Fibroblast of peridontal ligament (primary cell): Measurements from ENCODE around the gene PSMB7.

ENCODE experiments used
- DNase-seq: peaks from one replicate; pipeline ENCODE4 v3.0.0-alpha.2; 2010; ENCODE audit errors: extremely low read depth

The PSMB7 gene

GRCh38 chr9:124327491-124327890 lies 87.8 kb downstream of the PSMB7 start:
- DNase-seq, result no peak

GRCh38 chr9:124326378-124326777 lies 88.9 kb downstream of the PSMB7 start:
- no peak for DNase-seq

DNA sequence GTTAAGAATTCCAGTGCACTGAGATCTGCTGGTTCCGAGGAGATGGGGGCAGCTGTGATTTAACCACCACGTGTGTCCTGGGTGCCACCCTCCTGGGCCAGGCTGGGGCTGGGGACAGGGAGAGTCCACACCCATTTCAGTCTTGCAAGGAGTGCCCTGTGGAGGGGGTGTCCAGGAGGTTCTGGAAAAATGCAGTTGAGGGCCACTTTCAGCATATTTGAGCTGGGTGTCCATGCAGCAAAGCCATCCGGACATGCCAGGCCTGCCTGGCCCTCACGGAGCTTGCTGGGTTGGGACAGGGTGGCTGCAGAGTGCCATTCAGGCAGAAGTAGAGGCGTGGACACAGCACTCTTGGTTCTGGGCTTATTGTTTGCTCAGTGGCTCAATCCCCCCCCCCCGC lies 89.4 kb downstream of the PSMB7 start:
- DNase-seq, result no peak

DNA sequence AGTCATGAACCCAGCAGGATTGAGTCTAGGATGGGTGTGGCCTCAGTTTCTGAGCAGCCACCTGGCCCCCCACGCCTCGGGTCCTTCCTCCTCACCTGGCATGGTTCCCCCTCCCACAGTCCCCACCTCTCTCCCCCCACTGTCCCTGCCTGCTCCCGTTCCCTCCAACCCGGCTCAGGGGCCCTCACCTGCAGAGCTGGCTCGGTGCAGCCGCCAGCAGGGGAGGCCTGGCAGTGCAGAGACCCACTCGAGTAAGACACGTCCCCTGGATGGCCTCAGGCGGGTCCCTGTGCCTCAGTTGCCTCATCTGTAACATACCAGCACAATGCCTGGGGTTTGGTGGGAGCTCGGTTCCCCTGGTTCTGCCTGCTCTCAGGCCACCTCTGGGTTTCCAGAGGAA lies 91.3 kb downstream of the PSMB7 start:
- DNase-seq, result no peak

GRCh38 chr9:124322618-124323432 lies 92.4 kb downstream of the PSMB7 start:
- no peak for DNase-seq

- DNase-seq, result no peak
These were observed 93.3 kb downstream of the PSMB7 start for GRCh38 chr9:124321935-124322334.

- no peak for DNase-seq
These were observed 93.8 kb downstream of the PSMB7 start for GRCh38 chr9:124321416-124321815.

- DNase-seq, result peak; percentile 66
These were observed 94.9 kb downstream of the PSMB7 start for GRCh38 chr9:124320062-124320973.

GRCh38 chr9:124315882-124316281 lies 99.4 kb downstream of the PSMB7 start:
- no peak for DNase-seq

DNA sequence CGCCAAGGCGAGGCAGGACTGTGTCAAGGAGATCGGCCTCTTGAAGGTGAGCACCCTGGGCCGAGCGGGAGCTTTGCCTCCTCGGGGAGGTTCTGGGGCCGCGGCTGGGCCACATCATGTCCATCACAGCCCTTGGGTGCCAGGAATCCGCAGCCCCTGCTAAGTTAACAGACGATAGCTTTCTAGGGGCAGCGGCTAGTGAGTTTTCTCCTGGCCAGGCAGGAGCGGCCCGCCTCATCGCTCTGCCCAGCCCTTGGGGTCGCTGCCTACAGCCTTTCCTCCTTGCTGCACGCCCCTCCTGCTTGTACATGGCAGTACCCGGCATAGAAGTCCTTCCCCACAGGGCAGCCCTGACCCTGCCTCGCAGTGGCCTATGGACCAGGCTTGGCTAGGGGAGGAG lies 101.3 kb downstream of the PSMB7 start:
- DNase-seq, result no peak

DNA sequence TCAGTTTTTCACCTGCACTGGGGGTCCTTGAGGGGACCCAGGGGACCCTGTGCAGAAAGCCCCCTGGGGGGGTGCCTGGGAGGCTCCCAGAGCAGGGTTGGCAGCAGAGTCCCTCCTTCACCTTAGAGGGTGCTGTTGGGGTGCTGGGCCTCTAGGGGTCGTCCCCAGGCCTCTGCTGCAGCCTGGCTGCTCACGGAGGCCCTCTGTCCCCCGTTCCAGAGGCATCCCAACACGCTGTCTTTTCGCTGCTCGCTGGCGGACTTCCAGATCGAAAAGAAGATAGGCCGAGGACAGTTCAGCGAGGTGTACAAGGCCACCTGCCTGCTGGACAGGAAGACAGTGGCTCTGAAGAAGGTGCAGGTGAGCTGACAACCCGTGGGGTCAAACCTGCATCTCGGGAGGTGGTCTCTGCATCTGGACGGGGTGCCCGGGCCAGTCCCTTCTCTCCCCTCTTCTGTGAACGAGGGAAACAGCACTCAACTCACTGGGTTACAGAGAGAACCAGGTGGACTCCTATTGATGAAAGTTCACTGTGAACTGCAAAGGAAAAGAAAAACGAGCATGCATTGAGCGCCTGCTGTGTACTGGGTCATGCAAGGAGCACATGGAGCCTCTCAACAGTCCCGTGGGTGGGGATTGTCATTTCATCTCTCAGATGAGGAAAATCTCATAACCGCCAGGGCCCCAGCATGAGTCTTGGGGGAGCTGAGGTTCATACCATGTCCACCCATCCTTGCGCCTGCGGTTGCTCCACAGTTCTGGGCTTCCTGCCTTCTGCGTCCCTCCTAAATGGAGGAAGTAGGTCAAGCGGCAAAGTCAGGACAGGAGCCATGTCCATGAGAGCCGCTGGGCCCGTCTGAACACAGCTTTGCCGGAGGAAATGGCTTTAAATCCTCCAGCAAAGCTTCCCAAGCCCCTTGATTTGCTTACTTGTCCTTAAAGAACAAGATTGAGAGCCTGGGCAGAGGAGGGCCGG lies 102.7 kb downstream of the PSMB7 start:
- DNase-seq, result no peak

DNA sequence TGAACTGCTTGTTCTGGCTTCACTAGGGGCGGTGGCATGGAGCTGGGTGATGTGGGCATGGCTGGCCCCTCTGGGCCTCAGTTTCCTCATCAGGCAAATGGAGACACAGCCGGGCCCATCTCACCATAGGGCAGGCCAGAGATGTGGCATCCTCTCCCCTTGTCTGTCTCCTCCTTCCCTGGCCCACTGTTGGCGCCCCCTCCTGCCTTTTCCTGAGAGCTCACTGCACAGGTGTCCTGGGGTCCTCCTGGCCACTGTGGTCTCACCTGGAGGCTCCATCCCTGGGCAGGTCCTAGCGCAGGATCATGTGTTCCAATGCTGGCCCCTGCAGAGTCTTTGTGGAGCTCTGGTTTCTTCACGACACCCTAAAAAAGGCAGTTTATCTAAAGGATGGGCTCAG lies 104.0 kb downstream of the PSMB7 start:
- DNase-seq, result no peak

DNA sequence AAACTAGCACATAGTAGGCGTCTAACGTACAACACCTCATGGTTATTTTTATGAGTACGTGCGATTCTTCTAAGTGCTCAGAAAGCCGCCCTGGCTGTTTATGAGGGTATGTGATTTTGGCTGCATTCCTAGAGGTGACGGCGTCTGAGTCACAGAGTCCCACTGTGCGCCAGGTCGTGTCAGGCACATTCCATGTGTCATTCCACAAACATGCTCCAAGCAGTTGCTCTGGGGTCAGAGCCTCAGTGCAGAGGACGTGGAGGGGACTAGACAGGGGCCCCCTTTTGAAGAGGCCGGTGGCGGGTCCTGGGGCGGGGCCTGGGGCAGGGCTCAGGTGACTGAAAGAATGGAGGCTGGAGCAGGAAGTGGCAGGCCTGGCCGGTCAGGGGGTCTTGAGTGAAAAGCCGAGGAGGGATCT lies 105.6 kb downstream of the PSMB7 start:
- peak; percentile 92 for DNase-seq

DNA sequence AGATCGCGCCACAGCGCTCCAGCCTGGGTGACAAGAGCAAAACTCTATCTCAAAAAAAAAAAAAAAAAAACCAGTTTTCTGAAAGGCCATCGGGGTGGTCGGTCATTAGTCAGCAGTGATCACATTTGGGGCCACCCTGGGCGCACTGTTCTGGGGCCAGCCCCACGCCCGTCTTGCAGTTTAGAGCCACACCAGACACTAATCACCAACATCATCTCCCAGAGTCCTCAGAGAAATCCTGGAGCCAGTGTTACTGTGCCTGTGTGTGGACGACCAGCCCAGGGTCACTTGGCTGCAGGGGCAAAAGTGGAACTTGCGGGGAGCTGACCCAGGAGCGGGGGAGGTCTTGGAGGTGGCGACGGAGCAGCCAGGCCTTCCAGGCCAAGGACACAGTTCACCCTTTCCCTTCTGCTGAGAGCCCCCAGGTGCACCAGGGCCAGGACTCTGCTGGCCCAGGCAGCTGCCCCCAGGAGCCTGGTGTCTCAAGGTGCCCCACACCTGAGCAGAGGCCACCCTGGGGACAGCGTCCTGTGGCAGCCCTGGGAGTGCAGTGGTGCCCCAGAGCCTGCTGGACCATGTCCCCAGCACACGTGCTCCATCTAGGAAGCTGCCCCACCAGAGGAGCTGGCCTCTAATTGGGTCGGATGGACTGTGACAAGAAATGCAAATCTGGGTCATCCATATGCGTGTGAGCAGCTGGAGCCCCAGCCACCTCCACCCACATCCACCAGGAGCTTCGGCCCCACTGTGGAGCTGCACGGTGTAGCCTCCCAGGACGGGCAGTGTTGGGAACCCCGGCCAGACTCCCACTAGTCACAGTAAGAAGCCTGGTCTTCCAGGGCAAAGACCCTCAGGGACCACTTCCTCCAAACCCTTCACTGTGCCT lies 106.4 kb downstream of the PSMB7 start:
- DNase-seq, result no peak

DNA sequence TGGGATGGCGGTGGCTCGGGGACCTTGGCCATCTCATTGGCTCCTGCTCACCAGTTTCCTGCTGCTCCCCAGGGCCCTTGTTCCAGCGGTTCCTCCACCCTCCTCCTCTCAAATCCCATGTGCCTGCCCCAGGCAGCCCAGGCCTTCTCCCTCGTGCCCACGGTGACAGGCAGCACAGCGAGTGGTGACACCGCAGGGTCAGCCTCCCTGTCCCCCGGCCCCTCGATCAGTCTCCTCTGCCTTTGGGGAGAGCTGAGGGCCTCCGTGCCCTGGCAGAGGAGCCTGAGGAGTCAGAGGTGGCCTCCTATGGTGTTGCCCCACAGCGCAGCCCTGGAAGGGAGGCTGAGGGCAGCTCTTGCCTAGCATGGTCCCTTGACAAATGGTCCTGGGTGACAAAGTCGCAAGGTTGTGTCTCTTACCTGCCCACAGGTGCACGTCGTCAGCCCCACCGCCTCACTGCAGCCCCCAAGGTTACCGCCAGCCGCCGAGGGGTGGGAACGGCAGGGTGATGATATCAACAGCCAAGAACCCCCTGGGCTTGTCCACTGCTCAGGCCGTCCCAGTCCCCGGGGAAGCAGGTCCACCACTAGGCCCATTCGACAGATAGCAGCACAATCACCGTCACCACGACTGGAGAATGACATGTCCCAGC lies 107.7 kb downstream of the PSMB7 start:
- no peak for DNase-seq

DNA sequence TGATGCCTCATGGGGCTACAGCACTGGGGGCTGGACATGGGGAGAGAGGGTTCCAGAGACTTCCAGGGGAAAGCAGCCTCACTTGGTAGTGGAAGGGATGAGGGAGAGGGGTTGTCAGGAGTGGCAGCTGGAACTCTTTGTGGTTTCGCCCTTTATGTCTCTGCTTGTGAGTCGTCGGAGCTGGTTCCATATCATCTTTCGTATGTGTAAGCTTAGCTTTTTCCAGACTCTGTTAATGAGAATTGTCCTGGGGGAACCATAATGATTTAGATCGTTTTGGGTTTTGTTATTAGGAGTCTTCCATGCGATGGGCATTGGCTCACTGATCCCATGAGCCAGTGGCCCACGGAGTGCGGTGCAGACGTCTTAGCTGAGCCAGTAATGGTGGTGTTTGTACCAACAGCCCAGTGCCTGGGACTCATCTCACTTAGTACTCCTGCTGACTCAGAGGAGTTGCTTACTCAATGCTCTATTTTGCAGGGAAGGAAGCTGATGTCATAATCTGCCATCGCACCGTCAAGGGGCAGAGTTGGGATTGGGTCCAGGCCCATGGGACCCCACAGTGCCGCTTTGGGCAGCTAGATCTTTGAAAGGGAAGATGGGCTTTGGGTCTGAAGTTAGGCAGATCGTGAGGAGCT lies 109.0 kb downstream of the PSMB7 start:
- peak; percentile 91 for DNase-seq

DNA sequence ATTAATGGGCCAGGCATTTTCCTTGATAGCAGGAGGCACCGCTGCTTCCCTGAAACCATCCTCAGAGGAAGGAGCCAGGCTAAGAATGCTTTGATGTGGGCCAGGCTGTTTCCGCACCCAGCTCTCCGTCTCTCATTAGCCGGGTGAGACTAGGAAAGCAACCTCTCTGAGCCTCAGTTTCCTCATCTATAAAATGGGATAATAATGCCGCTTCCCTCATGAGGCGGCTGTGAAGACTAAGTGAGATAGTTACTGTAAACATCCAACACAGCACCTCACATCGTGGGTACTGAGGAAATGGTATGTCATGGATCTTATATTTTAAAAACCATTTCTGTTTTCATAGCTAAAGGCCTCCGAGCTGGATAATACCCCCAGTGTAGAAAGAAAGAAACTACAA lies 111.0 kb downstream of the PSMB7 start:
- DNase-seq, result no peak

GRCh38 chr9:124303762-124304161 lies 111.5 kb downstream of the PSMB7 start:
- no peak for DNase-seq
